SH-SY5Y (cell line): ENCODE measurements around the gene COMP.

Source experiments
- GATA2 ChIP-seq: IDR thresholded peaks from 2 replicates; pipeline ENCODE4 v1.6.1; 2011; ENCODE audit warnings: mild to moderate bottlenecking, low read depth, low read length
- GATA3 ChIP-seq: IDR thresholded peaks from 2 replicates; pipeline ENCODE4 v1.6.1; 2011; ENCODE audit warnings: low read depth, mild to moderate bottlenecking, low read length, moderate library complexity

Gene COMP

DNA sequence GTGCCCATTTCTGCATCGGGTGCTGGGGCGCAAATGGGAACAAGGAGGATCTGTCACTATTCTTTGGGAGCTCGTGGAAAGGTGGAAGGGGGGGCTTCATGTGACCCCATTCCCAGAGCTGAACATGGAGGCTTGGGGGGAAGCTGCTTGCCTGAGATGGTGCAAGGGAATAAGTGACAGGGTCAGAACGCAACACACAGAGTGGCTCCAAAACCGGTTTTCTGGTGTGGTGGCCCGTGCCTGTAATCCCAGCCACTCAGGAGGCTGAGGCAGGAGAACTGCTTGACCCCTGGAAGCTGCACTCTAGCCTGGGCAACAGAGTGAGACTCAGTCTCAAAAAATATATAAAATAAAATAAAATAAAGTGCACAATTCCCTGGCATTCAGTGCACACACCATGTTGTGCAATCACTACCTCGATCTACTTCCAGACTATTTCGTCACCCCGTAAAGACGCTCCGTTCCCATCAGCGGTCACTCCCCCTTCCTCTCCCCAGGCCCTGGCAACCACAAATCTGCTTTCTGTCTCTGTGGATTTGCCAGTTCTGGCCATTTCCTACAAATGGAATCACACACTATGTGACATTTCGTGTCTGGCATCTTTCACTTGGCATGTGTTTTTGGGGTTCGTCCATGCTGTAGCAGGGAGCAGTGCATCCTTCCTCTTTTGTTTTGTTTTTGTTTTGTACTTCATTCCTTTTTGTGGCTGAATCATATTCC lies 18.2 kb upstream of the COMP start:
- TF ChIP-seq GATA3 (no peak), GATA2 (no peak)

DNA sequence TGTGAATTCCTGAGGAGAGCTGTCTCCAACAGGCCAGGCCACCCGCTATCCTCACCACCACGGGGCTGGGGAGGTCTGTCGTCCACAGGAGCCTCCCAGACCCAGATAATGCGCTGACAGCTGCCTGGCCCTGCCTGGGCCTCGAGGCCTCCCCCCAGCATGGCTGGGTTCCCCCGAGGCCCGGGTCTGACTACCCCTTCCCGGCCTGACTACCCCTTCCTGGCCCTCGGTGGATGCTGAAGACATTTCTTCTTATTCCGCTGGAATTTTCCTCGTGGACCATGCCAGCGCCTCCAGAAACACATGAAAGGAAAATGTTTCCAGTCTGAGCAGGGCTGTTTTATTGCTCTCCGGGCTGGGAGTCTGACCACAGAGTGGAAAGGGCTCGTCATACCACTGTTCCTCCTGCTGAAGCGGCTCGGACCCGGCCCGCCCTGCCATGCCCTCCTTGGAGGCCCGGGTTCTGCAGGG lies 16.8 kb upstream of the COMP start:
- TF ChIP-seq GATA2 (no peak), GATA3 (no peak)

DNA sequence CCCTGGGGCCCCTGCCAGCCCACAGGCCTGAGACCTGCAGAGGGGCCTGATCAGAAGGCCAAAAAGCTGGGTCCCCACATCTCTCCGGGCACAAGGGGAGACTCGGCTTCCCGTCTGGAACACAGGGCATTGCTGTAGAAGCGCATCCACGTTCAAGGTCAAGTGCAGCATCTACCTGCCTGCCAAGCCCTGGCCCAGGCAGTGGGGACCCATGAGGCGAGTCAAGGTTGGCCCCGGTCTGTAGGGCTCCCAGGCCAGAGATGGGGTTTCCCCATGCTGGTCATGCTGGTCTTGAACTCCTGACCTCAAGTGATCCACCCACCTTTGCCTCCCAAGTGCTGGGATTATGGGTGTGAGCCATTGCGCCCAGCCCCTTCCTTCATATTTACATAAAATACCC lies 13.5 kb upstream of the COMP start:
- TF ChIP-seq GATA2 (no peak), GATA3 (no peak)

DNA sequence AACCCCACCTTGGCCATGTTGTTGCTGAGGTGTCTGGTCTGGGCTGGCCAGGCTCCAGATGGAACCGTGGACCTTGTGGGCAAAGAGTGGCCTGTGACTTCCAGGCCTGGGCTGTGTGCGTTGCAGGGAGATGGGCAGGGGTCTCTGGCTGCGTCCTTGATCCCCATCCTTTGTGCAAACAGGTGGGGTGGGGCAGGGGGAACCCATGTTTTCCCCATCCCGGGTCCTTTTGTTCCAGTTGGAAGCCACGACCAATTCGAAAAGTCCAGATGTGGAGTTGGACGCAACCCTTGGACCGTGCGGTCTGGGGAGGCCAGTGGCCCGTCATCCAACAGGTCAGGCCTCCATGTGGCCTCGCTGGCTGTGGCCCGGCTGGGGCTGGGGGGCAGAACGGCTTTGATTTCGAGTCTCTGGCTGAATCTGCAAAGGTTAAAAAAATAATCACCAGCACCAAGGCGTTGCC lies 13.1 kb upstream of the COMP start:
- no peak for TF ChIP-seq GATA3
- TF ChIP-seq GATA2 = no peak

DNA sequence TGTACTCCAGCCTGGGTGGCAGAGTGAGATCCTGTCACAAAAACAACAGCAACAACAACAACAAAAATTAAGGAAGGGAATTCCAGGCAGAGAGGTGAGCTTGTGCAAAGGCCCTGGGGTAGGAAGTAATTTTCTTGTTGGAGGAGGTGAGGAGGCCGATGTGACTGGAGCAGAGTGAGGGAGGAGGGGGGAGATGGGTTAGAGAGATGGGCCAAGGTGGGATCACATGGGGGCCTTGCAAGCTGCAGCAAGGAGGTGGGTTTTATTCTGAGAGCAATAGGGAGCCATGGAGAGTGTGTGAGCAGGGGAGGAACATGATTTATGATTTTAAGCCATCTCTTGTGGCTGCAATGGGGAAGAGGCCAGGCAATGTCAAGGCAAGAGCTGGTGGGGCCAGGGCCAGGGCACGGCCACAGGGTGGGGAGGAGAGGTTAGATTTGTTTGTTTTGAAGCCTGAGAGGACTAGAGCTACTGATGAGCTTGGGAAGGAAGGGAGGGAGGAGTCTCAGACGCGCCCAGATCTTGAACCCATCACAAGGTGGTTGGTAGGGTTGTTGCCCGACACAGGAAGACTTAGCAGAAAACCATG lies 12.5 kb upstream of the COMP start:
- TF ChIP-seq GATA2 (no peak), GATA3 (no peak)

DNA sequence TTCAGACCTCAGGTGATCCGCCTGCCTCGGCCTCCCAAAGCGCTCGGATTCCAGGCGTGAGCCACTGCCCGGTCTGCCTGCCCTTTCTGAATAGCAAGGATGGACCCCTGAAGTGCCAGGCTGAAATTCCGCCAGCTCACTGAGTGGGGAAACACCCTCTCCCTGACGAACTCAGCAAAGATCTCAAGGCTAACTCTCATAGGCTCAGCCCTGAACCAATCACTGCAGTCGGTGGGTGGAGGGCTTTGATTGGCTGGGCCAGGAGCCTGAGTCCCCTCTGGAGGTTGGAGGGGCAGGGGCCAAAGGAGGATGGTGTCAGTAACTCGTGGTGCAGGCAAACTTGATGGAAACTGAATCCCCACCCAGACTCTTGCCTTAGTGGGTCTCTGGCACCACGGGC lies 11.2 kb upstream of the COMP start:
- TF ChIP-seq GATA2 (no peak), GATA3 (no peak)

DNA sequence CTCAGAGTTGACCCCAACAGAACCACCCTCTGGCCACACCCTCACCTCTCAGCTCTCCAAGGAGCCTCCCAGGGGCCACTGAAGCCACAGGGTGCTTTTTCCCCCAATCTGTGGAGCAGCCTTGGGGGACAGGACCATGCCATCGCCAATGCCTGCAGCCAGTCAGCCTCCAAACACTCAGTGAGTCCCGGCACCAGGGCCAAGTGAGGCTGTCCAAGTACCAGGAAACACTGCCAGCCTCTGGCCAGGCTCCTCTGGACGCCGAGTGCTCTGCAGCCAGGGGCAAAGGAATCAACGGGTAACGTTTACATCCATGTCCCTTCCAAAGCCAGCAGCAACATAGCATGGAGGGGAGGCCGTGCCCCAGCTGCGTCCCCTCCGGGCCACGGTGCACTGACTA lies 9.5 kb upstream of the COMP start:
- no peak for TF ChIP-seq GATA3
- TF ChIP-seq GATA2 = no peak

DNA sequence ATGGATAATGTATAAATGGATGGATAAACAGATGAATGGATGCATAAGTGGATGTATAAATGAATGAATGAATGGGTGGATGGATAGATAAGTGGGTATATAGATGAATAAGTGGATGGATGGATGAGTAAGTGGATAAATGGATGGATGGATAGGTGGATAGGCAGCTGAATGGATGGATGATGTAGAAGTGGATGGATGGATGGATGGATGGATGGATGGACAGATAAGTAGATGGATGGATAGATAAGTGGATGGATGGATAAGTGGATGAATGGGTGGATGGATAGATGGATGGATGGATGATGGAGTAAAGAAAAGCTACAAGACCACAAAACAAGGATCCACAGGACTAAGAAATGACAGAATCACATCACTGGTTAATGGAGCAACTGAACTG lies 9.0 kb upstream of the COMP start:
- TF ChIP-seq GATA3 (no peak), GATA2 (no peak)

DNA sequence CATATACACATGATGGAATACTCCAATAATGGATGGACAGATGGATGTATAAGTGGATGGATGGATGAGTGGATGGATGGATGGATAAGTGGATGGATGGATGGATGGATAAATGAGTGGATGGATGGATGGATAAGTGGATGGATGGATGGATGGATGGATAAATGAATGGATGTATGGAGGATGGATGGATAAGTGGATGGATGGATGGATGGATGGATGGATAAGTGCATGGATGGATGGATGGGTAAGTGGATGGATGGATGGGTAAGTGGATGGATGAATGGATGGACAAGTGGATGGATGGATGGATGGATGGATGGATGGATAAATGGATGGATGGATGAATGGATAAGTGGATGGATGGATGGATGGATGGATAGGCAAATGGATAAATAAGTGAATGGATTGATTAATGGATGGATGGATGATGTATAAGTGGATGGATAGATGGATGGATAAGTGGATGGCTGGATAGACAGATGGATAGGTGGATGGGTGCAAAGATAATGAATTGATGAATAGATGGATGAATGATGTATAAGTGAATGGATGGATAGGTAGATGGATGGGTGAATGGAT lies 8.4 kb upstream of the COMP start:
- TF ChIP-seq GATA2 (no peak), GATA3 (no peak)

DNA sequence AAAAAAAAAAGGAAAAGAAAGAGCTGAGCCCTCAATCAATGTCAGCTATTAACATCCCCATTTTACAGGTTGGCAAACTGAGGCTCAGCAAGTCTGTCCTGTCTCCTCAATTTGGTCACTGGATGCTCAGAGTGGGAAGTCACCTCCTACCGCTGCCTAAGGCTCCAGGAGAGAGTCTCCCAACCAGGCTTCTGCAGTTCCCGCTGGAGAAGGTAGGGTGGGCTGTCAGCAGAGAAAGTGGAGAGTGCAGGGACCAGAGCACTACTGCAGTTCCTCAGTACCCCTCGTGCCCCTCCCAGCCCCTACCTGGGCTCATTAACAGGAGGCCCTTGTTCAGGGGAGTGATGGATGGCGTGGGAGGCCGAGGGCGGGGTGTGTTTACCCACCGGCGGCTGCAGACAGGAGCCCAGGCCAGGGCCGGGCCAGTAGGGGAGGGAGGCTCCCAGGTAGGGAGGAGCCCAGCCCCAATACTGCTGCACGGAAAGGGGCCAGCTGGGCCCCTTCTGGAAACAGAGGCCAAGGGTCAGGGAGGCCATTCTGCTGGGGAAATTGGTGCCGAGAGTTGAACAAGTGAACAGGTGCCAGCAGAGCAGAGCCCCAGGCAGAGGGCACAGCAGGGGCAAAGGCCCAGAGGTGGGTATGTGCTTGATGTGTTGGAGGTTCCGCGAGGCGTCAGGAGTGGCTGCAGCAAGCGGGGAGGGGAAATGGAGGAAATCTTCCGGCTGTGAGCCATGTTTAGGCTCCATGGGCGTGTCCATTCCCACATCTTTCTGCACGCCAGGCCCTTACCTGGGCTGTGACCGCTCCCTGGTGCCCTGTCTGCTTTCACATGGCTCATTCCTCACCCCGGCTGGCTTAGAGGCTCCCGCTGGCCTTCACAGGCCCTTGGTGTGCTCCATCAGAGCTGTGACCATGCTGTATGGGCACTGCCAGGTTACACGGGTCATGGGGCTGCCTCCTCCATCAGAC lies 7.6 kb upstream of the COMP start:
- TF ChIP-seq GATA2 (no peak), GATA3 (no peak)

DNA sequence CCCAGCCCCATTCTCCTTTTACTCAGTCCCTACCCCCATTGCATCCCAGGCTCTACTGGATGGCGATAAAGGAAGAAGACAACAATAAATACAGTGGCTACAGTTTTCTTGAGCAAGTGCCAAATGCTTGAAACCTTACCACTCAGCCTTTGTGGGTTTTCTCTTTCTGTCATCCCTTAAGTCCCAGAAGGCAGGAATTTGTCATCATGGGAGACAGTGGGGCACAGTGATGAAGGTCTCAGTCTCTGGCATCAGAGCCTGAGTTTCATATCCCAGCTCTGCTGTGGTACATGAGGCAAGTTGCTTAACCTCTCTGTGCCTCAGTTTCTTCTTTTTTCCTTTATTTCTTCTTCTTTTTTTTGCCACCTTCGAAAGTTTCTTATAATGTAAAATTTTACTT lies 5.1 kb upstream of the COMP start:
- no peak for TF ChIP-seq GATA3
- TF ChIP-seq GATA2 = no peak

DNA sequence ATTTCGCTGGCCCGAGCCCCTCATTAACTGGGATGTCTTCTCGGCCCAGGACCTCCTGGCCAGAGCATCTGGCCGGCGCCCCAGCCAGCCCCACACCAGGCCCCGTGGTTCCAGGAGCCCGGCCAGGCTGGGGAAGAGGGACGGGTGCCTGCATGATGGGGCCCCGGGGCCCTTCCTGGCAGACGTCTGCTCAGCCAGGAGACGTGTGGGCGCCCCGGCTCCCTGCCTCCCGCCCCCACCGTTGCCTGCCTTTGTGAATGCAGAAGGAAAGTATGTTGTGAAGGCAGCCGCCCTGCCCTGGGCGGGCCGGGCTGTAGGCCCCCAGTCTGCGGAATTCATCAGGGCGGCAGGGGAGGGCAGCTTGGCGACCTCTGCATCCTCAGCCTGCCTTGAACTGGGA lies 4.4 kb upstream of the COMP start:
- TF ChIP-seq GATA3 = no peak
- no peak for TF ChIP-seq GATA2

DNA sequence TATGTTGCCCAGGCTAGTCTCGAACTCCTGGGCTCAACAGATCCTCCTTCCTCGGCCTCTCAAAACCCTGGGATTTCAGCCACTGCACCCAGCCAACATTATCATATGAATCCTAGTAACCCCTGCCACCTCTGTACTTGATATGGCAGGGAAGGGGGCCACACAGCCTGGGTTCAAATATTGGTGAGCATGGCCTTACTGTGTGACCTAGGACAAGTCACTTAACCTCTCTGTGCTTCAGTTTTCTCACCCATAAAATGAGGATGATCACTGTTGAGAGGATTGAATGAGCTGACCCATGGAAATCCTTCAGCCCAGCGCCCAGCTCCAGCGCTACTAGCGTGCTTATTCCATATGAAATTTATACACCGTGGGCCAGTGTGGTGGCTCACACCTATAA lies 3.6 kb upstream of the COMP start:
- no peak for TF ChIP-seq GATA2
- TF ChIP-seq GATA3 = no peak

DNA sequence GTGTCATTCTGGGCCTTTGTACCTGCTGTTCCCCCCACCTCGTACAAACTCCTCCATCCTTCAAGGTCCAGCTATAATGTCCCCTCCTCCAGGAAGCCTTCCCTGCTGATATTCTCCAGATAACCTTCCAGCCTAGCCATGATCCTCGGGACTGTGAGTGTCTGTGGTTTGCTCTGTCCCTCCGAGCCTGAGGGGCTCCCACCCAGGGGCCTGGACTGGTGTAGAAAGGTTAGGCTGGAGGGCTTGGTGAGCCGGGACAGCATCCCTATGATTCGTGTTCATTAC lies 2.9 kb upstream of the COMP start:
- TF ChIP-seq GATA2 = no peak
- no peak for TF ChIP-seq GATA3
